ENCODE data around the gene FAM9C.
"Not testable (repeated sequence)": the region's sequence is repeated elsewhere in the genome, so short reads cannot be mapped to it uniquely, and the experiment has no call there.

The FAM9C gene

DNA sequence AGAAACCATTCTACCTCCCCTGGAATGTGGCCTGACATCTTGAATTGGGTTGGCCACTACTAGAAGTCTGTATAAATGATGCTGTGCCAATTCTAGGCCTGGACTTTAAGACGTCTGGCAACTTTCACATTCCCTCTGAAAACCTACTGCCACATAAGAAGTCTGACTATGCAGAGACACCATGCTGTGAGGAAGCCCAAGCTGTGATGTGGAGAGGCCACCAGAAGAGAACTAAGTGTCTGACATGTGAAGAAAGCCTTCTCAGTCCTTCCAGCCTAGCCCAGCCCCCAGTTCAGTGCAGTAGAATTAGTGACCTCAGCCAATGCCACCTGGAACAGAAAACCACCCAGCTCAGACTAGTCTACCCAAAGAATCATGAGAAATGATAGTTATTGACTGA is 24.2 kb upstream of the FAM9C start:
- Histone ChIP-seq H3K36me3 (ENCODE audit: control insufficient read depth, insufficient read depth, low read length) (no peaks in the 10 kb centered on the region), H3K9ac (ENCODE audit: low read length) (no peak overlapping the region), H3K27me3 (ENCODE audit: control insufficient read depth, insufficient read depth, low read length) (no peaks in the 10 kb centered on the region), H3K9me3 (ENCODE audit: control insufficient read depth, low read length) (no peaks in the 10 kb centered on the region), H3K4me3 (ENCODE audit: low read length) (no peak overlapping the region), H3K4me1 (ENCODE audit: control insufficient read depth, insufficient read depth, low read length) (no peaks in the 10 kb centered on the region)

DNA sequence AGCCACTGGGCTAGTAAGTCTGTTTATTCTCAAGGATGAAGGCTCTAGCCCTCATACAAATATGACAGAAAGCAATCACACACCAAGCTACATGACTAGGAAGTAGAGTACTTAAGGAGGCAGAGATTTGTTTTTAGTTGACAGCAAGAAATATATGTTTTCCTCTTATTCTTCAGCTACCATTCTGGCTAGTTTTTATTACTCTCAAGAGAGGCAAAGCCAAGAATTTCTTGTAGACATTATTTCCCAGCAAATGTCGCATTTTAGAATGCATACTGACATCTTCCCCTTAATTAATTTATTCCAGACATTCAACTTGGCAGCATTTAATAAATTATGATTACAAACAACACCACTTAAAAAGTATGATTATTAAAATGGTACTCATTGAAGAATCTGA is 23.4 kb upstream of the FAM9C start:
- Histone ChIP-seq H3K36me3 (ENCODE audit: control insufficient read depth, insufficient read depth, low read length) (no peaks in the 10 kb centered on the region), H3K27me3 (ENCODE audit: control insufficient read depth, insufficient read depth, low read length) (no peaks in the 10 kb centered on the region), H3K9ac (ENCODE audit: low read length) (no peak overlapping the region), H3K9me3 (ENCODE audit: control insufficient read depth, low read length) (no peaks in the 10 kb centered on the region), H3K4me1 (ENCODE audit: control insufficient read depth, insufficient read depth, low read length) (no peaks in the 10 kb centered on the region), H3K4me3 (ENCODE audit: low read length) (no peak overlapping the region)

- H3K27me3 ChIP-seq (ENCODE audit: control insufficient read depth, insufficient read depth, low read length): no peaks in the 10 kb centered on the region
- no peak overlapping the region for H3K9ac ChIP-seq (ENCODE audit: low read length)
- no peaks in the 10 kb centered on the region for H3K4me1 ChIP-seq (ENCODE audit: control insufficient read depth, insufficient read depth, low read length)
- H3K4me3 ChIP-seq (ENCODE audit: low read length): no peak overlapping the region
- no peaks in the 10 kb centered on the region for H3K36me3 ChIP-seq (ENCODE audit: control insufficient read depth, insufficient read depth, low read length)
- H3K9me3 ChIP-seq (ENCODE audit: control insufficient read depth, low read length): no peaks in the 10 kb centered on the region
Measured at GRCh38 chrX:13066391-13066790, 22.0 kb upstream of the FAM9C start.

DNA sequence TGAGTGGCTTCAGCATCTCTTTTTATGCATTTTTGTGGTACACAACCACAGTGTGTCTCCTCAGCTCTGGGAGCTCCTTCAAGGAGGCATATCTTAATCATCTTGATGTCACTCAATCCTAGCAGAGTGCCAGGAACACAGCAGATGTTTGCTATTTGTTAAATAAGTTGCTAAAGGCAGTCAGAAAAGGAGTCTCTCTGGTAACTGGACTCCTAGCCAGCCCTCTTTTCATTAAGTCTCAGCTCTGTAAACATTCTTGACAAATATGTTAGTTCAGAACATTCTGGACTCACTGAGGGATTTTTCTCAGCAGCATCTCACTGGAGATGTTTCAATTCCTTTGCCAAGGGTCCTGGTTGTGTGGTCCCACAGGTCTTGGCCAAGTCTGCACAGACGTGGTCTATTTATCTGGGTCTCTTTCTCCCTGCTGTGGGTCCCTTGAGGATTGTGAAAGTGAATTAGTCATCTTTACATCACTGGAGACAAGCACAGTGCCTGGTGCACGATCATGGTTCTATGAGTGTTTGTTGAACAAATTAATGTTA is 20.3 kb upstream of the FAM9C start:
- Histone ChIP-seq H3K9ac (ENCODE audit: low read length) (no peak overlapping the region), H3K27me3 (ENCODE audit: control insufficient read depth, insufficient read depth, low read length) (no peaks in the 10 kb centered on the region), H3K4me1 (ENCODE audit: control insufficient read depth, insufficient read depth, low read length) (peaks cover 11% of the 10 kb centered on the region), H3K36me3 (ENCODE audit: control insufficient read depth, insufficient read depth, low read length) (no peaks in the 10 kb centered on the region), H3K9me3 (ENCODE audit: control insufficient read depth, low read length) (no peaks in the 10 kb centered on the region), H3K4me3 (ENCODE audit: low read length) (no peak overlapping the region)

DNA sequence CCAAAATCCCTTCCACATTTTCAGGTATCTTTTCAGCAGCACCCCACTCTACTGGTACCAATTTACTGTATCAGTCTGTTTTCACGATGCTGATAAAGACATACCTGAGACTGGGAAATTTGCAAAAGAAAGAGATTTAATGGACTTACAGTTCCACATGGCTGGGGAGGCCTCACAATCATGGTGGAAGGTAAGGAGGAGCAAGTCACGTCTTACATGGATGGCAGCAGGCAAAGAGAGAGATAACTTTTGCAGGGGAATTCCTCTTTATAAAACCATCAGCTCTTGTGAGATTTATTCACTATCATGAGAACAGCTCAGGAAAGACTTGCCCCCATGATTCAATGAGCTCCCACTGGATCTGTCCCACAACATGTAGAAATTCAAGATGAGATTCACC is 18.7 kb upstream of the FAM9C start:
- H3K4me1 ChIP-seq (ENCODE audit: control insufficient read depth, insufficient read depth, low read length): peaks cover 16% of the 10 kb centered on the region
- H3K36me3 ChIP-seq (ENCODE audit: control insufficient read depth, insufficient read depth, low read length); H3K4me3 ChIP-seq (ENCODE audit: low read length); H3K27me3 ChIP-seq (ENCODE audit: control insufficient read depth, insufficient read depth, low read length); H3K9ac ChIP-seq (ENCODE audit: low read length); H3K9me3 ChIP-seq (ENCODE audit: control insufficient read depth, low read length): not testable (repeated sequence)

DNA sequence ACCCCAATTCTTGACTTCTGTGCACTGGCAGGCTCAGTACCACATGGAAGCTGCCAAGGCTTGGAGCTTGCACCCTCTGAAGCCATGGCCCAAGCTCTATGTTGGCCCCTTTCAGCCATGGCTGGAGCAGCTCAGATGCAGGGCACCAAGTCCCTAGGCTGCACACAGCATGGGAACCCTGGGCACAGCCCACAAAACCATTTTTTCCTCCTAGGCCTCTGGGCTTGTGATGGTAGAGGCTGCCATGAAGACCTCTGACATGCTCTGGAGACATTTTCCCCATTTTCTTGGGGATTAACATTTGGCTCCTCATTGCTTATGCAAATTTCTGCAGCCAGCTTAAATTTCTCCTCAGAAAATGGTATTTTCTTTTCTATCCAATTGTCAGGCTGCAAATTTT is 17.9 kb upstream of the FAM9C start:
- H3K9me3 ChIP-seq (ENCODE audit: control insufficient read depth, low read length); H3K9ac ChIP-seq (ENCODE audit: low read length); H3K27me3 ChIP-seq (ENCODE audit: control insufficient read depth, insufficient read depth, low read length); H3K4me3 ChIP-seq (ENCODE audit: low read length); H3K36me3 ChIP-seq (ENCODE audit: control insufficient read depth, insufficient read depth, low read length): not testable (repeated sequence)
- H3K4me1 ChIP-seq (ENCODE audit: control insufficient read depth, insufficient read depth, low read length): peaks cover 16% of the 10 kb centered on the region

DNA sequence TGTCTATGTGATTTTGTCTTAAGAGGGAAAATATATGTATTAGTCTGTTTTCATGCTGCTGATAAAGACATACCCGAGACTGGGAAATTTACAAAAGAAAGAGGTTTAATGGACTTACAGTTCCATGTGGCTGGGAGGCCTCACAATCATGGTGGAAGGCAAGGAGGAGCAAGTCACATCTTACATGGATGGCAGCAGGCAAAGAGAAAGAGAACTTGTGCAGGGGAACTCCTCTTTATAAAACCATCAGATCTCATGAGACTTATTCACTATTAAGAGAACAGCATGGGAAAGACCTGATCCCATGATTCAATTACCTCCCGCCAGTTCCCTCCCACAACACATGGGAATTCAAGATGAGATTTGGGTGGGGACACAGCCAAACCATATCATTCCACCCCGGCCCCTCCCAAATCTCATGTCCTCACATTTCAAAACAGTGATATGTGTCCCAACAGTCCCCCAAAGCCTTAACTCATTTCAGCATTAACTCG is 16.8 kb upstream of the FAM9C start:
- H3K4me3 ChIP-seq (ENCODE audit: low read length); H3K27me3 ChIP-seq (ENCODE audit: control insufficient read depth, insufficient read depth, low read length); H3K36me3 ChIP-seq (ENCODE audit: control insufficient read depth, insufficient read depth, low read length); H3K9ac ChIP-seq (ENCODE audit: low read length); H3K9me3 ChIP-seq (ENCODE audit: control insufficient read depth, low read length): not testable (repeated sequence)
- H3K4me1 ChIP-seq (ENCODE audit: control insufficient read depth, insufficient read depth, low read length): peaks cover 16% of the 10 kb centered on the region

GRCh38 chrX:13059637-13060499 is 15.4 kb upstream of the FAM9C start:
- Histone ChIP-seq H3K4me1 (ENCODE audit: control insufficient read depth, insufficient read depth, low read length) (peaks cover 16% of the 10 kb centered on the region), H3K4me3 (ENCODE audit: low read length) (no peak overlapping the region), H3K36me3 (ENCODE audit: control insufficient read depth, insufficient read depth, low read length) (no peaks in the 10 kb centered on the region), H3K9ac (ENCODE audit: low read length) (no peak overlapping the region), H3K27me3 (ENCODE audit: control insufficient read depth, insufficient read depth, low read length) (no peaks in the 10 kb centered on the region), H3K9me3 (ENCODE audit: control insufficient read depth, low read length) (no peaks in the 10 kb centered on the region)

DNA sequence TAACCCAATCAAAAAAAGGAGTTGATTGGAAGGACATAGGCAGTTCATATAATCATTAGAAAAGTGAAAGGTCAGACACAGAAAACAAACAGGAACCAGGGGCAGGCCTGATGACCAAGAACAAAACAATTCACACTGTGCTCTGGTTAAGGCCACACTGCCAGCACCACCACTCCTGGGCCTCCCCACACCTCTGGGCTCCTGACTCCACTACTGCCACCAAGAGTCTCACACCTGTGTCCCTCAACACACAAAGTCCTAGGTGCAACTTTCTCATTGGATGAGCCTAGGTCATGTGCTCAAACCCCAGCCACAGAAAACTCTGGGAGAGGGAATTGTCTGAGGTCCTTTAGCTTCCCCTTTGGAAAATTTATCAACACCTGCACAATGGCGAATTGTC is 11.1 kb upstream of the FAM9C start:
- Histone ChIP-seq H3K9me3 (ENCODE audit: control insufficient read depth, low read length) (no peaks in the 10 kb centered on the region), H3K27me3 (ENCODE audit: control insufficient read depth, insufficient read depth, low read length) (no peaks in the 10 kb centered on the region), H3K4me3 (ENCODE audit: low read length) (no peak overlapping the region), H3K9ac (ENCODE audit: low read length) (no peak overlapping the region), H3K36me3 (ENCODE audit: control insufficient read depth, insufficient read depth, low read length) (no peaks in the 10 kb centered on the region), H3K4me1 (ENCODE audit: control insufficient read depth, insufficient read depth, low read length) (peaks cover 13% of the 10 kb centered on the region)

- no peaks in the 10 kb centered on the region for H3K27me3 ChIP-seq (ENCODE audit: control insufficient read depth, insufficient read depth, low read length)
- no peaks in the 10 kb centered on the region for H3K9me3 ChIP-seq (ENCODE audit: control insufficient read depth, low read length)
- H3K36me3 ChIP-seq (ENCODE audit: control insufficient read depth, insufficient read depth, low read length): no peaks in the 10 kb centered on the region
- H3K4me3 ChIP-seq (ENCODE audit: low read length): no peak overlapping the region
- no peaks in the 10 kb centered on the region for H3K4me1 ChIP-seq (ENCODE audit: control insufficient read depth, insufficient read depth, low read length)
- no peak overlapping the region for H3K9ac ChIP-seq (ENCODE audit: low read length)
Measured at GRCh38 chrX:13053171-13053570, 8.8 kb upstream of the FAM9C start.

- Histone ChIP-seq H3K36me3 (ENCODE audit: control insufficient read depth, insufficient read depth, low read length) (no peaks in the 10 kb centered on the region), H3K9me3 (ENCODE audit: control insufficient read depth, low read length) (no peaks in the 10 kb centered on the region), H3K9ac (ENCODE audit: low read length) (no peak overlapping the region), H3K4me3 (ENCODE audit: low read length) (no peak overlapping the region), H3K4me1 (ENCODE audit: control insufficient read depth, insufficient read depth, low read length) (no peaks in the 10 kb centered on the region), H3K27me3 (ENCODE audit: control insufficient read depth, insufficient read depth, low read length) (no peaks in the 10 kb centered on the region)
Measured at GRCh38 chrX:13051529-13052172, 7.2 kb upstream of the FAM9C start.

- Histone ChIP-seq H3K9ac (ENCODE audit: low read length) (no peak overlapping the region), H3K36me3 (ENCODE audit: control insufficient read depth, insufficient read depth, low read length) (no peaks in the 10 kb centered on the region), H3K4me1 (ENCODE audit: control insufficient read depth, insufficient read depth, low read length) (no peaks in the 10 kb centered on the region)
Measured at GRCh38 chrX:13051167-13051528, 6.7 kb upstream of the FAM9C start.

More at GRCh38 chrX:13051167-13051528, 6.7 kb upstream of the FAM9C start:
- Histone ChIP-seq H3K9me3 (ENCODE audit: control insufficient read depth, low read length) (no peaks in the 10 kb centered on the region), H3K27me3 (ENCODE audit: control insufficient read depth, insufficient read depth, low read length) (no peaks in the 10 kb centered on the region), H3K4me3 (ENCODE audit: low read length) (no peak overlapping the region)

Measured in mucosa of stomach (tissue), 1 donor.